Peyer's patch (tissue), 4 donors: ENCODE data around the gene ADARB1. TPM values are rescaled to one million over a fixed set of nuclear protein-coding genes. Genes with fewer than 3 reads are reported as not detected.

Source experiments
- DNase-seq, 3 donors: peaks; one replicate each; pipeline ENCODE4 v3.0.0-alpha.2; 2017 to 2019
- H3K27ac ChIP-seq, 4 donors: fragments of 200-600 bp; sonication (generic); one replicate each; pipeline ENCODE4 v1.5.1; 2016 to 2019
- H3K27me3 ChIP-seq, 2 donors: fragments of 200-600 bp; sonication (generic); one replicate each; pipeline ENCODE4 v1.5.1; 2019
- H3K36me3 ChIP-seq, 3 donors: fragments of 200-600 bp; sonication (generic); one replicate each; pipeline ENCODE4 v1.5.1; 2016 to 2019
- H3K4me1 ChIP-seq, 4 donors: fragments of 200-600 bp; sonication (generic); one replicate each; pipeline ENCODE4 v1.5.1; 2016 to 2019
- H3K4me3 ChIP-seq, 4 donors: fragments of 200-600 bp; sonication (generic); 1 replicate in 3 of 4; 2 replicates in 1 of 4; pipeline ENCODE4 v1.5.1; 2016 to 2019; ENCODE audit warnings: mild to moderate bottlenecking in 1 of 4
- H3K9me3 ChIP-seq, 4 donors: fragments of 200-600 bp; sonication (generic); one replicate each; pipeline ENCODE4 v1.5.1; 2016 to 2019; ENCODE audit warnings: mild to moderate bottlenecking in 1 of 4
- POLR2A ChIP-seq, 2 donors: fragments of 450-650 bp; IDR thresholded peaks; one replicate each; pipeline ENCODE4 v1.5.1; 2017; ENCODE audit warnings: antibody characterized with exemption in 2 of 2, mild to moderate bottlenecking in 2 of 2, moderate library complexity in 2 of 2
- total RNA-seq, 4 donors: library from RNA; depleted of rRNA; stranded (reverse); fragments of >200 nt; gene quantifications; one replicate each; pipeline ENCODE4 v1.1.0, GENCODE V29; 2016
- TF ChIP-seq, protein P1 (sequence below), 6 experiments: fragments of 450-650 bp in 4 of 6; fragments of 200-600 bp in 2 of 6; sonication (generic) in 1 of 6; IDR thresholded peaks; one replicate each; pipeline ENCODE4 v1.5.1; 2017 to 2019; ENCODE audit warnings: antibody characterized with exemption in 6 of 6, mild to moderate bottlenecking in 3 of 6, moderate library complexity in 1 of 6

ADARB1 gene
- total RNA-seq, 4 donors from 2014 or later: 7.4 to 47.9 (median 10.0) TPM

GRCh38 chr21:45151445-45152160, 77.2 kb downstream of the ADARB1 start:
- no peak for DNase-seq
- Histone ChIP-seq H3K27me3 (no peaks in the 10 kb centered on the region), H3K27ac (no peak overlapping the region), H3K36me3 (no peaks in the 10 kb centered on the region), H3K4me1 (peaks cover 0 to 19% (median 6%) of the 10 kb centered on the region in 4 donors), H3K9me3 (no peaks in the 10 kb centered on the region), H3K4me3 (no peak overlapping the region)
- no peak for TF ChIP-seq POLR2A (IDR thresholded peaks at IDR 0.05)

DNA sequence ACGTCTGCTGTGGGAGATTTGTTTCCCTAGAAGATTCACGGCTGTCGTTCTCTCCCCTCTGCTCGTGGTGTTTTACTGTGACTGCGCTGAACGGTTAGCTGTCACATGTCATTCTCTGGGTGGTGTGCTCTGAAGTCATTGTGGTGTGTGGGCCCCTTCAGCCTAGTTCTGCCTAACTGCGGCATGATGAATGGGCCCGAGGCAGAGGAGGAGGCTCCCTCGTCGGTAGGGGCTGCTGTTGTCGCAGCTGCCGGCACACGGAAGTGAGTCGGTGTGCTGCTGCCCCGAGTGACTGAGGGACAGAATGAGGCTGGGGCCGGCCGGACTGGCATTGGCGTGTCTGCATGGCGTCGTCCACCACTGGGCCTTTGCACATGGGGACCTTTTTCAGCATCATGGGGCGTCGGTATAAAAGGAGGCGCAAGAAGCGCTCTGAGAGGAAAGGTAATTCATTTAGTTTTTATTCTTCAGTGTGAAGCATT, 77.9 kb downstream of the ADARB1 start:
- Histone ChIP-seq H3K27ac (no peak overlapping the region), H3K27me3 (no peaks in the 10 kb centered on the region), H3K4me3 (no peak overlapping the region), H3K4me1 (peaks cover 0 to 19% (median 6%) of the 10 kb centered on the region in 4 donors), H3K9me3 (no peaks in the 10 kb centered on the region), H3K36me3 (no peaks in the 10 kb centered on the region)
- TF ChIP-seq, protein P1, sequence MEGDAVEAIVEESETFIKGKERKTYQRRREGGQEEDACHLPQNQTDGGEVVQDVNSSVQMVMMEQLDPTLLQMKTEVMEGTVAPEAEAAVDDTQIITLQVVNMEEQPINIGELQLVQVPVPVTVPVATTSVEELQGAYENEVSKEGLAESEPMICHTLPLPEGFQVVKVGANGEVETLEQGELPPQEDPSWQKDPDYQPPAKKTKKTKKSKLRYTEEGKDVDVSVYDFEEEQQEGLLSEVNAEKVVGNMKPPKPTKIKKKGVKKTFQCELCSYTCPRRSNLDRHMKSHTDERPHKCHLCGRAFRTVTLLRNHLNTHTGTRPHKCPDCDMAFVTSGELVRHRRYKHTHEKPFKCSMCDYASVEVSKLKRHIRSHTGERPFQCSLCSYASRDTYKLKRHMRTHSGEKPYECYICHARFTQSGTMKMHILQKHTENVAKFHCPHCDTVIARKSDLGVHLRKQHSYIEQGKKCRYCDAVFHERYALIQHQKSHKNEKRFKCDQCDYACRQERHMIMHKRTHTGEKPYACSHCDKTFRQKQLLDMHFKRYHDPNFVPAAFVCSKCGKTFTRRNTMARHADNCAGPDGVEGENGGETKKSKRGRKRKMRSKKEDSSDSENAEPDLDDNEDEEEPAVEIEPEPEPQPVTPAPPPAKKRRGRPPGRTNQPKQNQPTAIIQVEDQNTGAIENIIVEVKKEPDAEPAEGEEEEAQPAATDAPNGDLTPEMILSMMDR (IDR thresholded peaks at IDR 0.05): peak in 5 of 6 experiments; percentile 15 to 47 (median 37)
- TF ChIP-seq POLR2A (IDR thresholded peaks at IDR 0.05): no peak
- DNase-seq: peak in 2 of 3 donors; percentile 57 to 84

GRCh38 chr21:45153358-45154318, 79.3 kb downstream of the ADARB1 start:
- no peaks in the 10 kb centered on the region for H3K36me3 ChIP-seq
- peaks cover 0 to 19% (median 6%) of the 10 kb centered on the region in 4 donors for H3K4me1 ChIP-seq
- H3K27ac ChIP-seq: no peak overlapping the region
- DNase-seq: peak in 1 of 3 donors; percentile 30
- H3K4me3 ChIP-seq: no peak overlapping the region
- no peaks in the 10 kb centered on the region for H3K9me3 ChIP-seq
- H3K27me3 ChIP-seq: no peaks in the 10 kb centered on the region
- no peak for TF ChIP-seq POLR2A (IDR thresholded peaks at IDR 0.05)
- TF ChIP-seq, protein P1 (IDR thresholded peaks at IDR 0.05): no peak

DNA sequence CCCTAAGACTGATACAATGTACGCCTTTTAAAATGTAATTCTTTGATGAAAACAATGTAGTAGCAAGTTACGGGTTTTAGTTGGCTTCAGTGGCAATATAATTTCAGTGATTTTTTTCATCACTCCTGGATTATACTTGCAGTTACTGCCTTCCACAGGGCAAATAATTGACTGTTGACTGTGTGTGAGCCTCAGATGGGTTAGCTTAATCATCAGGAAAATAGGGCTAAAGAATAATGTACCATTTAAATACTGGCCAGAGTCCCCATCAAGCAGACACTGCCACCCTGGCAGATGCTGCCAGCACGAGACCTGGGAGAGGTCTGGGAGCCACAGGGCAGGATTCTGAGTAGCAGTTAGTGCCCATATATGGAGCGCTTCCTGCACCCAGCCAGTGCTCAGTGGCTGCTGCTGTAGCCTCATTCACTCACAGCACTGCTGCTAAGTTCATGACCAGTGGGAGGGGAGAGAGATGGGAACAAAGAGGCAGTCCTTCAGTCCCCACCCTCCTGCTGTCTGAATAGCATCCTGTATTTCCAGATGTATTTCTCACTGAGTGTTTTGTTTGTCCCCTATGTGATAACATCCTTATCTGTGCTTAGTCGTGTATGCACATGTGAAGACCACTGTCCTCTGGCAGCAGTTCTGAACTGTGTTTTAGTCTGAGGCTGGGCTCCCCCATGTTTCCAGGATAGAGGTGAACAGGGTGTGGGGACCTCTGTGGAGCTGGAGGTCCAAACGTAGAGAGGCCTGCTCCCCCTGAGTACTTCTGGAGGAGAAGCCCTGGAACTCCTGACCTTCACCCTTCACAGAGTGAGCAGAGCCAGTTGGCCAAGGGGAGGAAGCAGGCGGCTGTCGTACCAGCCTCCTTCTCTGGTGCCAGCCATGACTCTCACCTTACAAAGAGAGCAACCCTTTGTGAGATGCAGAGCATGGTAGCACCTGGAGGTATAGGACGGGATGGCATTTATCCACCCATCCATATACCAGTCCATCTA, 80.4 kb downstream of the ADARB1 start:
- TF ChIP-seq, protein P1 (IDR thresholded peaks at IDR 0.05): no peak
- no peak for TF ChIP-seq POLR2A (IDR thresholded peaks at IDR 0.05)
- H3K27ac ChIP-seq: no peak overlapping the region
- no peaks in the 10 kb centered on the region for H3K9me3 ChIP-seq
- H3K36me3 ChIP-seq: no peaks in the 10 kb centered on the region
- DNase-seq: peak in 1 of 3 donors; percentile 16
- H3K4me1 ChIP-seq: peaks cover 0 to 19% (median 6%) of the 10 kb centered on the region in 4 donors
- H3K27me3 ChIP-seq: no peaks in the 10 kb centered on the region
- no peak overlapping the region for H3K4me3 ChIP-seq

GRCh38 chr21:45155910-45156309, 81.5 kb downstream of the ADARB1 start:
- peaks cover 0 to 19% (median 6%) of the 10 kb centered on the region in 4 donors for H3K4me1 ChIP-seq
- no peaks in the 10 kb centered on the region for H3K36me3 ChIP-seq
- no peaks in the 10 kb centered on the region for H3K9me3 ChIP-seq
- TF ChIP-seq POLR2A (IDR thresholded peaks at IDR 0.05): no peak
- TF ChIP-seq, protein P1 (IDR thresholded peaks at IDR 0.05): no peak
- no peak for DNase-seq
- H3K4me3 ChIP-seq: no peak overlapping the region
- no peaks in the 10 kb centered on the region for H3K27me3 ChIP-seq
- no peak overlapping the region for H3K27ac ChIP-seq
